ENCODE data around the gene MTHFD2L. TPM values are rescaled to one million over a fixed set of nuclear protein-coding genes. Genes with fewer than 3 reads are reported as not detected.

Gene MTHFD2L
- total and polyA plus RNA-seq, 4 donors, result 7.1 to 13.8 (median 13.0) TPM

DNA sequence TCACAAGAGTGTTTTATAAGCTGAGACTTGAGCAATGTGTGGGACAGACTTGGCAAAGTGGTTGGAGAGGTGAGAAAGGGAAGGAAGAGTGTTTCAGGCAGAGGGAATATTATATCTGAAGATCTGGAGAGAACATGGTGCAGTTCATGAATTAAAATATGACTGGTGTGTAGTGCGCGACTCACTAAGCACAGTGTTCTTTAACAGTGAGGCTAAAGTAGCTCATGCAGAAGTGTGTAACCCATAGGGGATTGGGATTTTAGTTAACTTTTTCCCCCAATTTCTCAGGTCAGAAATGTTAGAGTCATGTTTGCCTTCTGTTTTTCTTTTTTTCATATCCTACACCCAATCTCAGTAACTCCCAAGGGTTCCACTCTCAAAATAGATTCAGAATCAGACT lies 9.7 kb downstream of the MTHFD2L start:
- H3K4me3 ChIP-seq (ENCODE audit: low read length in 2 of 2), result no peak overlapping the region
- H3K4me1 ChIP-seq (ENCODE audit: control insufficient read depth in 1 of 2, insufficient read depth in 2 of 2, low read length in 2 of 2), result no peaks in the 10 kb centered on the region
- WGBS, 2 donors, result 98 to 100% methylated on average over 2 of the region's 2 CpGs
- H3K36me3 ChIP-seq (ENCODE audit: control insufficient read depth in 1 of 2, insufficient read depth in 2 of 2, low read length in 1 of 2), result no peaks in the 10 kb centered on the region
- H3K27ac ChIP-seq (ENCODE audit: low read depth in 1 of 2, low read length in 2 of 2), result no peak overlapping the region
- DNase-seq, result no peak
- intact Hi-C loops (cut with DNase I), result no loop called here
- H3K27me3 ChIP-seq (ENCODE audit: control insufficient read depth in 1 of 2, insufficient read depth in 2 of 2, low read length in 1 of 2), result no peaks in the 10 kb centered on the region
- no peaks in the 10 kb centered on the region for H3K9me3 ChIP-seq (ENCODE audit: control insufficient read depth, low read length)
- ATAC-seq (ENCODE audit: low FRiP score), result no peak

GRCh38 chr4:74168841-74169240 lies 10.9 kb downstream of the MTHFD2L start:
- intact Hi-C loops (cut with DNase I), result no loop called here
- H3K36me3 ChIP-seq (ENCODE audit: control insufficient read depth in 1 of 2, insufficient read depth in 2 of 2, low read length in 1 of 2), result no peaks in the 10 kb centered on the region
- H3K4me1 ChIP-seq (ENCODE audit: control insufficient read depth in 1 of 2, insufficient read depth in 2 of 2, low read length in 2 of 2), result no peaks in the 10 kb centered on the region
- no peaks in the 10 kb centered on the region for H3K9me3 ChIP-seq (ENCODE audit: control insufficient read depth, low read length)
- DNase-seq (no peak), ATAC-seq (ENCODE audit: low FRiP score) (no peak)
- no peaks in the 10 kb centered on the region for H3K27me3 ChIP-seq (ENCODE audit: control insufficient read depth in 1 of 2, insufficient read depth in 2 of 2, low read length in 1 of 2)
- no peak overlapping the region for H3K27ac ChIP-seq (ENCODE audit: low read depth in 1 of 2, low read length in 2 of 2)
- 91 to 92% methylated on average over 2 of the region's 2 CpGs for WGBS, 2 donors
- no peak overlapping the region for H3K4me3 ChIP-seq (ENCODE audit: low read length in 2 of 2)

- Histone ChIP-seq H3K36me3 (ENCODE audit: control insufficient read depth in 1 of 2, insufficient read depth in 2 of 2, low read length in 1 of 2) (no peaks in the 10 kb centered on the region), H3K4me1 (ENCODE audit: control insufficient read depth in 1 of 2, insufficient read depth in 2 of 2, low read length in 2 of 2) (no peaks in the 10 kb centered on the region), H3K4me3 (ENCODE audit: low read length in 2 of 2) (no peak overlapping the region), H3K9me3 (ENCODE audit: control insufficient read depth, low read length) (no peaks in the 10 kb centered on the region), H3K27me3 (ENCODE audit: control insufficient read depth in 1 of 2, insufficient read depth in 2 of 2, low read length in 1 of 2) (no peaks in the 10 kb centered on the region), H3K27ac (ENCODE audit: low read depth in 1 of 2, low read length in 2 of 2) (no peak overlapping the region)
- 92 to 93% methylated on average over 5 of the region's 5 CpGs for WGBS, 2 donors
- no peak for DNase-seq
- intact Hi-C loops (cut with DNase I), result no loop called here
- no peak for ATAC-seq (ENCODE audit: low FRiP score)
Observed at GRCh38 chr4:74173321-74173720, 15.4 kb downstream of the MTHFD2L start.

DNA sequence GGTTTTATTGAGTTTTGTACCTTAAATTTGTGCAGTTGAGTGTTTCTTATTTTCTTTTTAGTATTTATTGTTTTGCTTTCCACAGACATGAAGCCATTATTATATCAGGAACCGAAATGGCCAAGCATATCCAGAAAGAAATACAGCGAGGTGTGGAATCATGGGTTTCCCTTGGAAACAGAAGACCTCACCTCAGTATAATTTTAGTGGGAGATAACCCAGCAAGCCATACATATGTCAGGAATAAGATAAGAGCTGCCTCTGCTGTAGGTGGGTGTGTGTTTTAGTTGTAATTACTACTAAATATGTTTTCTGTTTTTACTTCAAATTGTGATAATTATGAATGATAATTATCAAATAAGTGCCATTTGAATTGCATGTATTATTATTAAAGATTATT lies 16.5 kb downstream of the MTHFD2L start:
- Histone ChIP-seq H3K4me3 (ENCODE audit: low read length in 2 of 2) (no peak overlapping the region), H3K4me1 (ENCODE audit: control insufficient read depth in 1 of 2, insufficient read depth in 2 of 2, low read length in 2 of 2) (no peaks in the 10 kb centered on the region), H3K27me3 (ENCODE audit: control insufficient read depth in 1 of 2, insufficient read depth in 2 of 2, low read length in 1 of 2) (no peaks in the 10 kb centered on the region), H3K9me3 (ENCODE audit: control insufficient read depth, low read length) (no peaks in the 10 kb centered on the region), H3K36me3 (ENCODE audit: control insufficient read depth in 1 of 2, insufficient read depth in 2 of 2, low read length in 1 of 2) (no peaks in the 10 kb centered on the region), H3K27ac (ENCODE audit: low read depth in 1 of 2, low read length in 2 of 2) (no peak overlapping the region)
- intact Hi-C loops (cut with DNase I), result no loop called here
- ATAC-seq (ENCODE audit: low FRiP score) (no peak), DNase-seq (no peak)
- 92% methylated on average over 2 of the region's 2 CpGs for WGBS, 2 donors

DNA sequence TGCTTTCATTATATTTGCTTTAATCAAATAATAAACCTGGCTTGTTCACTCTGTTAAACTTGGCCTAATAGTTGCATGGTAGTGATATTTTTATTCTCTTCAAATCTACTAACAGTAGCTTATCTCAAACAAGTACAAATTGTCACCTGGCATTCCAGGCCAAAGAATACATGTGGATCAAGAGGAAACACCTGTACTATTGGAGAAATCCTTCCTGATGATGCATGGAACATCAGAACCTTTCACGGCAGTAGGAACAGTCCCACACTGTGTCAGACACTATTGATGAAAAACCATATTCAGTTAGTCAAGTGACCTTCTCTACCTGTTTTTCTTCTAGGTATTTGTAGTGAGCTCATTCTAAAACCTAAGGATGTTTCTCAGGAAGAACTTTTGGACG lies 17.0 kb downstream of the MTHFD2L start:
- Histone ChIP-seq H3K27me3 (ENCODE audit: control insufficient read depth in 1 of 2, insufficient read depth in 2 of 2, low read length in 1 of 2) (no peaks in the 10 kb centered on the region), H3K4me1 (ENCODE audit: control insufficient read depth in 1 of 2, insufficient read depth in 2 of 2, low read length in 2 of 2) (no peaks in the 10 kb centered on the region), H3K4me3 (ENCODE audit: low read length in 2 of 2) (no peak overlapping the region), H3K9me3 (ENCODE audit: control insufficient read depth, low read length) (no peaks in the 10 kb centered on the region), H3K36me3 (ENCODE audit: control insufficient read depth in 1 of 2, insufficient read depth in 2 of 2, low read length in 1 of 2) (no peaks in the 10 kb centered on the region), H3K27ac (ENCODE audit: low read depth in 1 of 2, low read length in 2 of 2) (no peak overlapping the region)
- WGBS, 2 donors, result 96 to 98% methylated on average over 2 of the region's 2 CpGs
- intact Hi-C loops (cut with DNase I), result no loop called here
- ATAC-seq (ENCODE audit: low FRiP score) (no peak), DNase-seq (no peak)

- ATAC-seq (ENCODE audit: low FRiP score), result no peak
- Histone ChIP-seq H3K4me3 (ENCODE audit: low read length in 2 of 2) (no peak overlapping the region), H3K27ac (ENCODE audit: low read depth in 1 of 2, low read length in 2 of 2) (no peak overlapping the region), H3K9me3 (ENCODE audit: control insufficient read depth, low read length) (no peaks in the 10 kb centered on the region), H3K36me3 (ENCODE audit: control insufficient read depth in 1 of 2, insufficient read depth in 2 of 2, low read length in 1 of 2) (no peaks in the 10 kb centered on the region), H3K4me1 (ENCODE audit: control insufficient read depth in 1 of 2, insufficient read depth in 2 of 2, low read length in 2 of 2) (no peaks in the 10 kb centered on the region), H3K27me3 (ENCODE audit: control insufficient read depth in 1 of 2, insufficient read depth in 2 of 2, low read length in 1 of 2) (no peaks in the 10 kb centered on the region)
- WGBS, 2 donors, result 88 to 92% methylated on average over 1 of the region's 1 CpG
- DNase-seq, result no peak
- intact Hi-C loops (cut with DNase I), result no loop called here
Observed at GRCh38 chr4:74175379-74175778, 17.5 kb downstream of the MTHFD2L start.

DNA sequence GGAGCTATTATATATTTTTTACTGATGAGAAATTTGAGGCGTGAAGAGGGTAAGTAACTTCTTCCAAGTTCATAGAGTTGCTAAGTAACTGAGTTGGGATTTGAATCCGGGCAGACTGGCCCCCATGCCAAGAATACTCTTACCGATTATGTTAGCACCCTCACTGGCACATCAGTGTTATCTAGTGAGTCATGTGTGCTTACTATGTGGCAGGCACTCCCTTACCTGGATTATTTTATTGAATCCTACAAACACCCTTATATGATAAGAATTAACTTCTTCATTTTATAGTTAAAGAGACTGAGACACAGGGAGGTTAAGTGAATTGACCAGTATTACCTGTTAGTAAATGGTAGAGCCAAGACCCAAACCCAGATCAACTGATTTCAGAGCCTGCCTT lies 20.9 kb downstream of the MTHFD2L start:
- H3K27me3 ChIP-seq (ENCODE audit: control insufficient read depth in 1 of 2, insufficient read depth in 2 of 2, low read length in 1 of 2), result no peaks in the 10 kb centered on the region
- 83 to 86% methylated on average over 3 of the region's 3 CpGs for WGBS, 2 donors

GRCh38 chr4:74181219-74181618 lies 23.3 kb downstream of the MTHFD2L start:
- no peaks in the 10 kb centered on the region for H3K36me3 ChIP-seq (ENCODE audit: control insufficient read depth in 1 of 2, insufficient read depth in 2 of 2, low read length in 1 of 2)
- no peaks in the 10 kb centered on the region for H3K27me3 ChIP-seq (ENCODE audit: control insufficient read depth in 1 of 2, insufficient read depth in 2 of 2, low read length in 1 of 2)
- no peaks in the 10 kb centered on the region for H3K4me1 ChIP-seq (ENCODE audit: control insufficient read depth in 1 of 2, insufficient read depth in 2 of 2, low read length in 2 of 2)
- 95 to 97% methylated on average over 3 of the region's 3 CpGs for WGBS, 2 donors
- no peak overlapping the region for H3K4me3 ChIP-seq (ENCODE audit: low read length in 2 of 2)
- DNase-seq (no peak), ATAC-seq (ENCODE audit: low FRiP score) (no peak)
- no peaks in the 10 kb centered on the region for H3K9me3 ChIP-seq (ENCODE audit: control insufficient read depth, low read length)
- H3K27ac ChIP-seq (ENCODE audit: low read depth in 1 of 2, low read length in 2 of 2), result no peak overlapping the region
- intact Hi-C loops (cut with DNase I), result no loop called here

More for the DNA sequence above, 20.9 kb downstream of the MTHFD2L start:
- DNase-seq, result no peak
- no peak for ATAC-seq (ENCODE audit: low FRiP score)
- Histone ChIP-seq H3K4me1 (ENCODE audit: control insufficient read depth in 1 of 2, insufficient read depth in 2 of 2, low read length in 2 of 2) (no peaks in the 10 kb centered on the region), H3K9me3 (ENCODE audit: control insufficient read depth, low read length) (no peaks in the 10 kb centered on the region), H3K36me3 (ENCODE audit: control insufficient read depth in 1 of 2, insufficient read depth in 2 of 2, low read length in 1 of 2) (no peaks in the 10 kb centered on the region), H3K4me3 (ENCODE audit: low read length in 2 of 2) (no peak overlapping the region), H3K27ac (ENCODE audit: low read depth in 1 of 2, low read length in 2 of 2) (no peak overlapping the region)
- intact Hi-C loops (cut with DNase I), result no loop called here

DNA sequence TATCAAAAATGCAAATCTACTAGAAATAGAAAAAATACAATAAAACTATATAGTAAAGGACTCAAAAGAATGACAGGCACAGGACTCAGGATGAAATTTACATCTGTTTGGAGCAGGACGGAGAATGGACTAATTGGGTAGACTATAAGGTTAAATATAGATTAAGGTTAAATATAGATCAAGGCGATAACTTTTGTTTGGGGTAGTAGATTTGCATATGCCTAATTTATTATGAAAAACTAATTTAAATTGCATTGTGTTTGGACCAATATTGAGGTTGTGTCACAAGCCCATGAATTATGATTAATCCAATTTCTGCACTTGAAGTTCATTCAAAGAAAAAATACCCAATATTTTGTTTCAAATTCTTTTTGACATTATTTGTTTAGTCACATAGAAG lies 31.0 kb downstream of the MTHFD2L start:
- Histone ChIP-seq H3K4me3 (ENCODE audit: low read length in 2 of 2) (no peak overlapping the region), H3K4me1 (ENCODE audit: control insufficient read depth in 1 of 2, insufficient read depth in 2 of 2, low read length in 2 of 2) (no peaks in the 10 kb centered on the region), H3K27me3 (ENCODE audit: control insufficient read depth in 1 of 2, insufficient read depth in 2 of 2, low read length in 1 of 2) (no peaks in the 10 kb centered on the region), H3K27ac (ENCODE audit: low read depth in 1 of 2, low read length in 2 of 2) (no peak overlapping the region), H3K9me3 (ENCODE audit: control insufficient read depth, low read length) (no peaks in the 10 kb centered on the region), H3K36me3 (ENCODE audit: control insufficient read depth in 1 of 2, insufficient read depth in 2 of 2, low read length in 1 of 2) (no peaks in the 10 kb centered on the region)
- ATAC-seq (ENCODE audit: low FRiP score) (no peak), DNase-seq (no peak)
- 48 to 80% methylated on average over 2 of the region's 2 CpGs for WGBS, 2 donors
- intact Hi-C loops (cut with DNase I), result loop anchor here (5.0 kb wide), 1 partner anchor 123 kb away; no protein-coding TSS in a partner anchor
